Bronchial epithelial cell (primary cell): ENCODE measurements around the gene MTM1. TPM values are rescaled to one million over a fixed set of nuclear protein-coding genes. Genes with fewer than 3 reads are reported as not detected.

Source experiments
- DNase-seq: peaks from one replicate; pipeline ENCODE4 v3.0.0-alpha.2; 2010; ENCODE audit warnings: low read depth
- FAIRE-seq: peaks from 2 replicates; lab custom pipeline; 2011; peaks lifted over from hg19 to GRCh38; lab: Jason Lieb, UNC
- H3K27me3 ChIP-seq: 2 replicates; pipeline ENCODE4 v1.5.1; 2011; ENCODE audit warnings: low read length; ENCODE audit not compliant: control insufficient read depth, insufficient read depth
- H3K36me3 ChIP-seq: 2 replicates; pipeline ENCODE4 v1.5.1; 2011; ENCODE audit warnings: low read length; ENCODE audit not compliant: control insufficient read depth, insufficient read depth
- H3K4me3 ChIP-seq: 2 replicates; pipeline ENCODE4 v1.5.1; 2011; ENCODE audit warnings: mild to moderate bottlenecking, low read depth, low read length, control low read depth
- total RNA-seq: library from RNA; depleted of rRNA; stranded (reverse); fragments of >200 nt; gene quantifications from 2 replicates; pipeline ENCODE4 v1.2.1, GENCODE V29; 2014
- TF ChIP-seq, protein P1 (sequence below): IDR thresholded peaks from 2 replicates; pipeline ENCODE4 v1.5.1; 2011; ENCODE audit warnings: mild to moderate bottlenecking, moderate library complexity, low read length, control low read depth, inconsistent platforms; ENCODE audit not compliant: insufficient read depth, severe bottlenecking

MTM1 gene
- total RNA-seq, 1 donor from 2014 or later: 11.3 TPM

GRCh38 chrX:150692831-150693724 is 124.7 kb downstream of the MTM1 start, which contains the start of gene MTMR1:
Gene MTMR1 (plus strand): TSS chrX:150693396. CDS start chrX:150693531, 135 bp downstream.
- peak within 1 kb of the TSS; percentile 48 for H3K4me3 ChIP-seq
- TF ChIP-seq, protein P1, sequence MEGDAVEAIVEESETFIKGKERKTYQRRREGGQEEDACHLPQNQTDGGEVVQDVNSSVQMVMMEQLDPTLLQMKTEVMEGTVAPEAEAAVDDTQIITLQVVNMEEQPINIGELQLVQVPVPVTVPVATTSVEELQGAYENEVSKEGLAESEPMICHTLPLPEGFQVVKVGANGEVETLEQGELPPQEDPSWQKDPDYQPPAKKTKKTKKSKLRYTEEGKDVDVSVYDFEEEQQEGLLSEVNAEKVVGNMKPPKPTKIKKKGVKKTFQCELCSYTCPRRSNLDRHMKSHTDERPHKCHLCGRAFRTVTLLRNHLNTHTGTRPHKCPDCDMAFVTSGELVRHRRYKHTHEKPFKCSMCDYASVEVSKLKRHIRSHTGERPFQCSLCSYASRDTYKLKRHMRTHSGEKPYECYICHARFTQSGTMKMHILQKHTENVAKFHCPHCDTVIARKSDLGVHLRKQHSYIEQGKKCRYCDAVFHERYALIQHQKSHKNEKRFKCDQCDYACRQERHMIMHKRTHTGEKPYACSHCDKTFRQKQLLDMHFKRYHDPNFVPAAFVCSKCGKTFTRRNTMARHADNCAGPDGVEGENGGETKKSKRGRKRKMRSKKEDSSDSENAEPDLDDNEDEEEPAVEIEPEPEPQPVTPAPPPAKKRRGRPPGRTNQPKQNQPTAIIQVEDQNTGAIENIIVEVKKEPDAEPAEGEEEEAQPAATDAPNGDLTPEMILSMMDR: no peak
- no peaks in the 10 kb centered on the region for H3K27me3 ChIP-seq
- no peaks in the 10 kb centered on the region for H3K36me3 ChIP-seq
- no peak for FAIRE-seq
- no peak for DNase-seq

GRCh38 chrX:150693725-150694574 is 125.5 kb downstream of the MTM1 start:
- H3K27me3 ChIP-seq: no peaks in the 10 kb centered on the region
- peak; percentile 36 for FAIRE-seq
- no peaks in the 10 kb centered on the region for H3K36me3 ChIP-seq
- H3K4me3 ChIP-seq: peak overlapping the region; percentile 48
- TF ChIP-seq, protein P1: no peak
- DNase-seq: peak; percentile 96

DNA sequence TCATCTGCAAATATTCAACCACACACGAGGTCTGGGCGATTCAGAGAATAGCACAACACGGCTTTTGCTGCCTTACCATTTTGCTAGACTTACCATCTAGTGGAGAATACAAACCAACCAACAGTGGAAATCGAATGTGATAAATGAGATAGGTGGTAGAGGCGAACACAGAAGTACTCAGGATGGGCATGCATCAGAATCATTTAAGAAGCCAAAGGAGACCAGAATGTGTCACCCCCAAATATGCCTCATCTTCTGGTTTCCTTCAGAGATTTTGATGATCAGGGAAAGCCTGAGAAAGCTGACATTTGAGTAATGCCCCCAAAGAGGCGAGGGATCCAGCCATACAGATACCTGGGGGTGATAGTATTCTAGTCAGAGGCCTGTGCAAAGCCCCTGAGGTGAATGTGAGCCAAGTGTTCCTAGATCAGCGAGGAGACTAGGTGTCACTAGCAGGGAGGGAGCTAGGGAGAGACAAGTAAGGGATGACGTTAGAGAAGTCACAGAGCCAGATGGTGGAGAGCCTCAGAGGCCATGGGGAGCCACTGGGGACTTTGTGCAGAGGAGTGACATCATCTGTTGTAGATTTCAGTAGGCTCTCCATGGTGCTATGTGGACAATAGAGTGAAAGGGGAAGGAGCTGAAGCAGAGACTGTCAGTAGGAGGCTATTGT is 126.5 kb downstream of the MTM1 start:
- peak overlapping the region; percentile 17 for H3K4me3 ChIP-seq
- FAIRE-seq (peak; percentile 52), DNase-seq (no peak)
- TF ChIP-seq, protein P1: no peak
- H3K27me3 ChIP-seq: no peaks in the 10 kb centered on the region
- no peaks in the 10 kb centered on the region for H3K36me3 ChIP-seq

DNA sequence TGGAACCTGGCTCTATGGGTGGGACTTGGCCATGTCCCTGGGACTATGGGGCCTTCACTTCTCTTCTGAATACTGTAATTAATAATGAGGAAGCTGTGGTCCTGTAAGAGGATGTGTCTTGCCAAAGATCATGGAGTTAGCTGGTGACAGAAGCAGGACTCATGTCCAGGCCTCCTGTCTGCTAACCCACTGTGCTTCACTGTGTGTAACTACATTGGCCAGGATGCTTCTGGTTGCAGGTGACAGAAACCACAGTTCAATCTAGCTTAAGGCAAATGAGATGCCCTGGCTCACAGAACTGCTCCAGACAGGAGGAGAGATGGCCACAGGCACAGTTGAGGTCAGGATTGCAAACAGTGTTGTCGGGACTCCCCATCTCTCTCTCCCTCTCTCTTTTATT is 127.9 kb downstream of the MTM1 start:
- no peak for FAIRE-seq
- TF ChIP-seq, protein P1: no peak
- Histone ChIP-seq H3K36me3 (no peaks in the 10 kb centered on the region), H3K4me3 (no peak overlapping the region), H3K27me3 (no peaks in the 10 kb centered on the region)
- DNase-seq: no peak

DNA sequence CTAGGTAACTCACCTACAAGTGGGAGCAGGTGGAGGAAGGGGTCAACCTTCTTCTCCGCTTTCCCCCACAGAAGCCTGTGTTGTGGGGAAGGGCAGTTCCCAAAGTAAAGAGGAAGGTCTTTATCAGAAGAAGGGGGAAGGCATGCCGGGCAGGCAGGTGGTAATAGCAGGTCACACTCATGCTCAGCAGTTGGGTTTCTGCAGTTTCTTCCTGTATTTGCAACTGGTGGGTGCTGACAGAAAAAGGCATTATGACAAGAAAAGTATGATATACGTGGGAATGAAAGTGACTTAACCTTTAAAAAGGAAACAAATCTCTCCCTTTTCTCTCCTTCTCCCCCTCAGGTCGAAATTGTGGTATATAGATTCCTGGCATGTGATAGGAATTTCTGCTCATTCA is 128.4 kb downstream of the MTM1 start:
- Histone ChIP-seq H3K27me3 (no peaks in the 10 kb centered on the region), H3K36me3 (no peaks in the 10 kb centered on the region), H3K4me3 (no peak overlapping the region)
- no peak for DNase-seq
- FAIRE-seq: no peak
- TF ChIP-seq, protein P1: no peak
